Measurements from ENCODE around the gene RAD51. TPM values are rescaled to one million over a fixed set of nuclear protein-coding genes. Genes with fewer than 3 reads are reported as not detected.
A peak's percentile ranks its signal among the peaks of the same experiment; 100 is the strongest.

The RAD51 gene
- total and polyA plus RNA-seq, 2 of the 8 experiments (the other 6 are each of a cell fraction or from before 2014, with no cell fraction given), result 32.2 to 42.4 TPM

- Histone ChIP-seq H3K23ac (ENCODE audit: insufficient read length) (no peak overlapping the region), H4K91ac (replicated peaks; ENCODE audit: insufficient read length, low read length) (no peak overlapping the region), H3K9ac (replicated peaks in 1 of 4; ENCODE audit: extremely low read depth in 1 of 4, low read depth in 3 of 4, low read length in 3 of 4) (peak overlapping the region in 1 of 4 experiments; percentile 29; a peak in 1 of 7 replicates), H3K18ac (ENCODE audit: extremely low read depth, low read length) (peak overlapping the region; percentile 60), H3K79me1 (ENCODE audit: low read depth, low read length) (no peaks in the 10 kb centered on the region), H3K27ac (ENCODE audit: low read depth, low read length) (no peak overlapping the region), H3K4ac (replicated peaks; ENCODE audit: insufficient read length, low read depth, low read length) (no peak overlapping the region), H2BK5ac (ENCODE audit: low read depth, low read length) (no peak overlapping the region; the same call in 1 of the 2 replicates), H3K23me2 (ENCODE audit: low read depth, low read length) (peaks cover 14% of the 10 kb centered on the region; the same call in 1 of the 2 replicates), H3K36me3 (ENCODE audit: control insufficient read depth in 2 of 4, insufficient read depth in 4 of 4, low read length in 3 of 4) (no peaks in the 10 kb centered on the region), H3K56ac (replicated peaks; ENCODE audit: insufficient read length, low read depth, low read length) (peak overlapping the region; percentile 70), H3K79me2 (ENCODE audit: control insufficient read depth in 1 of 2, insufficient read depth in 2 of 2, low read length in 2 of 2) (no peaks in the 10 kb centered on the region), H3K4me2 (ENCODE audit: insufficient read depth in 1 of 2, low read depth in 2 of 2, low read length in 2 of 2) (peak overlapping the region; percentile 65 to 92), H2AK5ac (ENCODE audit: low read depth, low read length) (no peak overlapping the region), H3K4me3 (ENCODE audit: extremely low read depth in 1 of 4, insufficient read depth in 2 of 4, low read depth in 3 of 4, low read length in 4 of 4) (peak overlapping the region; percentile 44 to 81 (median 74)), H3K9me3 (ENCODE audit: insufficient read depth in 2 of 2, low read depth in 1 of 2, low read length in 1 of 2) (no peaks in the 10 kb centered on the region), H2BK15ac (ENCODE audit: low read length) (peak overlapping the region; percentile 46; the same call in 1 of the 2 replicates), H4K20me1 (replicated peaks in 1 of 2; ENCODE audit: control insufficient read depth in 1 of 2, insufficient read depth in 2 of 2, low read length in 2 of 2) (peaks cover 0 to 2% of the 10 kb centered on the region in 2 experiments), H3K4me1 (replicated peaks in 1 of 4; ENCODE audit: control insufficient read depth in 3 of 4, insufficient read depth in 4 of 4, low read length in 3 of 4) (peaks cover 6 to 30% (median 19%) of the 10 kb centered on the region in 4 experiments), H3K27me3 (replicated peaks in 1 of 4; ENCODE audit: control insufficient read depth in 3 of 4, extremely low read depth in 1 of 4, insufficient read depth in 3 of 4, low read length in 3 of 4) (peaks cover 0 to 7% (median 3%) of the 10 kb centered on the region in 4 experiments; a peak in 5 of 7 replicates), H2BK12ac (ENCODE audit: low read depth, low read length) (0 out of 2 replicates have a peak overlapping the region, but pooled peaks have one; percentile 60), H4K8ac (ENCODE audit: extremely low read depth, insufficient read depth, low read length) (peak overlapping the region; percentile 60; the same call in 1 of the 2 replicates), H2AFZ (ENCODE audit: low read length) (0 out of 2 replicates have a peak overlapping the region, but pooled peaks have one; percentile 56), H4K5ac (ENCODE audit: insufficient read length, low read depth, low read length) (no peak overlapping the region), H2BK20ac (ENCODE audit: low read length) (no peak overlapping the region), H3K14ac (ENCODE audit: insufficient read length) (no peak overlapping the region), H2BK120ac (replicated peaks; ENCODE audit: low read depth, low read length) (no peak overlapping the region)
- FAIRE-seq, result no peak
- POLR2A ChIA-PET (ENCODE audit: partially characterized antibody), result interaction anchor here (0.7 to 3.0 kb wide), 16 partner anchors 10 to 321 kb away, joined by 3 to 11 read pairs (median 6); partner anchors contain the start of genes CHAC1, RAD51, SPINT1 and VPS18
- CTCF ChIA-PET (ENCODE audit: partially characterized antibody), result interaction anchor here (1.0 to 15.3 kb wide), 6 partner anchors 17 to 110 kb away, joined by 3 to 184 read pairs (median 23); partner anchors contain the start of gene RAD51
- WGBS, 2 experiments (ENCODE audit: extremely low coverage in 1 of 2, insufficient coverage in 1 of 2, insufficient read length in 1 of 2, insufficient replicate concordance in 2 of 2, low coverage in 1 of 2, low lambda C conversion rate in 2 of 2, missing lambda C conversion rate in 1 of 2), result 58% methylated on average over 54 of the region's 55 CpGs; no CpG with 5 or more reads in 1 of the 2 experiments
- peak in 1 of 2 experiments; percentile 68 for DNase-seq (ENCODE audit: low read depth in 1 of 2, low spot score in 2 of 2)
- TF ChIP-seq RNF2 (IDR thresholded peaks at IDR 0.05; ENCODE audit: borderline replicate concordance, low read depth, low read length, missing control alignments, poor library complexity, severe bottlenecking) (peak; percentile 27), POU5F1 (IDR thresholded peaks at IDR 0.05; ENCODE audit: low read depth, low read length) (no peak), TCF12 (IDR thresholded peaks at IDR 0.05; ENCODE audit: low read depth, low read length) (no peak), NRF1 (IDR thresholded peaks at IDR 0.05; ENCODE audit: low read depth, low read length) (peak; percentile 20; the same call in 1 of the 2 replicates), PHF8 (conservative IDR thresholded peaks at IDR 0.05; ENCODE audit: low read depth, low read length) (no peak), USF2 (IDR thresholded peaks at IDR 0.05; ENCODE audit: low read length) (no peak), MAX (IDR thresholded peaks at IDR 0.05) (peak; percentile 87), TAF1 (IDR thresholded peaks at IDR 0.05; ENCODE audit: low read depth, low read length) (no peak)
Measured at GRCh38 chr15:40762919-40763800, 68.2 kb downstream of the RAD51 start.
